GM19397 (cell line): ENCODE measurements around the gene UTP25.
"Not testable (repeated sequence)": the region's sequence is repeated elsewhere in the genome, so short reads cannot be mapped to it uniquely, and the experiment has no call there.

Source experiments
- ATAC-seq: cut with Tn5 transposase; IDR thresholded peaks from one replicate; pipeline ENCODE4 v1.9.1; 2021; ENCODE audit warnings: mild to moderate bottlenecking, moderate library complexity; ENCODE audit not compliant: unreplicated experiment

The UTP25 gene, protein sequence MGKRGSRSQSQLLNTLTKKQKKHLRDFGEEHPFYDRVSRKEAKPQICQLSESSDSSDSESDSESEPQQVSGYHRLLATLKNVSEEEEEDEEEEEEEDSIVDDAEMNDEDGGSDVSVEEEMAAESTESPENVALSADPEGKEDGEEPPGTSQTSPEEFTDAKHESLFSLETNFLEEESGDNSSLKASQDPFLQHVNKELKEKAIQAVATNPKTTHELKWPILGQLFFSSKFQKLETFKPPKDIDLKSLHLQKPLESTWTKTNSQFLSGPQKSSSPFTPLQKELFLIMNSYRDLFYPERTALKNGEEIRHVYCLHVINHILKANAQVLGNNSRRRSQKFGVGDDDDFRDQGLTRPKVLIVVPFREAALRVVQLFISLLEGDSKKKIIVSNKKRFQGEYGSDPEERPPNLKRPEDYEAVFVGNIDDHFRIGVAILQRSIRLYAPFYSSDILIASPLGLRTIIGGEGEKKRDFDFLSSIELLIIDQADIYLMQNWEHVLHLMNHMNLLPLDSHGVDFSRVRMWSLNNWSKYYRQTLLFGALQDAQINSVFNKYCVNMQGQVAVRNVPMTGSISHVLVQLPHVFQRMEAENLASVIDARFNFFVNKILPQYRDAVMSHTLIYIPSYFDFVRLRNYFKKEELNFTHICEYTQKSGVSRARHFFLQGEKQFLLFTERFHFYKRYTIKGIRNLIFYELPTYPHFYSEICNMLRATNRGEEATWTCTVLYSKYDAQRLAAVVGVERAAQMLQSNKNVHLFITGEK

GRCh38 chr1:209827384-209828262 lies at the start of gene UTP25:
Gene UTP25 (plus strand): TSS chr1:209827972. CDS start chr1:209828064, 92 bp downstream.
- peak; percentile 95 for ATAC-seq

DNA sequence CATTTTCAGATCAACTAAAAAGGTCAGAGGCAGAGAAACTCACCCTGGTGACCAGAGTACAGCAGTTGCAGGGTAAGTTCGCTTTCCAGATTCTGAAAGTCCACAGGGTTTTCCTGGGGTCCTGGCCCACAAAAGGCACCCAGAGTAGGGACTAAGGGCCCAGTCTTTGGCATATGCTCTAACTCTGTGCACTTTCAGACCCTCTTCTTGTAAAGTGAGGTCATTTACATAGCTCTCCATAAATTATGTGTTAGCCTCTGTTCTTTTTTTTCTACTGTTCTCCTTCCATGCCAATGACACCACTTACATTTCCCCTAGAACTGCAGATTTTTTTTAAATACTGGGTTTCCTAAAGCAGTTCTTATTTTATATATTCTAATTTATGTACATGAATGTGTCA lies 49.7 kb upstream of the UTP25 start:
- no peak for ATAC-seq

- no peak for ATAC-seq
Measured at GRCh38 chr1:209780268-209780667, 47.5 kb upstream of the UTP25 start.

DNA sequence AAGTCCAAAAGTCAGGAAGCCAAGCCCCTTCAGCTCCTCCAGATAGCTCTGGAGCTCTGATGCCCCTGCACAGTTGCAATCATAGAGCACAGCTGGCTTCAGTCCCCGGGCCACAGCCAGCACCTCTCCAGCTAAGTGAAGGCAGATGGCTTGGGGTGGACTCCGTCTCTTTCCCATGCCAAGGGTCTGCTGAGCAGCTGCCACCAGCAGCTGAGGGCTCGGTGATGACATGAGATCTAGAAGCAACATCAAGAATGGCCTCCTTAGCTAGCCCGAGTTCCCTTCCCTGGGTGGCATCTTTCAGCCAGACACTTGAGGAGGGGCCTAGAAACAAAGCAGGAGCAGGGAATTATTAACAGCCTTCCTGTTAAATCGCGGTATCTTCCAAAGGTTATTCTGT lies 44.4 kb upstream of the UTP25 start:
- ATAC-seq = no peak

- peak; percentile 99 for ATAC-seq
Measured at GRCh38 chr1:209784265-209785169, 43.3 kb upstream of the UTP25 start, which contains the start of gene C1orf74. Gene C1orf74 (minus strand): TSS chr1:209784559. CDS start chr1:209783634, 925 bp downstream.

- ATAC-seq = no peak
Measured at GRCh38 chr1:209785592-209785991, 42.2 kb upstream of the UTP25 start.

DNA sequence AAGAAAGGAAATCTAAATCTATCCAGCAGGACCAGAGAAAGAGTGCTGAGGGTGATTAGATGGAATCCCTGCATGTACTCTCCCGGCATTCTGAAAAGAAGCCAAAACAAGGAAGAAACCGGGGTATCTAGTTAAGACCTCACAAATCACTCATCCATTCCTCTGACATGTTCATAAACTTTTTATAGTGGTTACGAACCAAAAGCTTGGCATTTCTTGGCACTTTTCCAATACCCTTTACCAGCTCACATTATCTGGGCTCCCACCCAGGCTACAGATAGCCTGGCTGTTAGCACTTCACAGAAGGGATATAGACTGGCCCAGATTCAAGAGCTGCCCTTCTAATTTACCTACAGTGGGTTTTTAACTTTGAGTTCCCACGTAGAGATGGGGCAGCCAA lies 41.6 kb upstream of the UTP25 start:
- no peak for ATAC-seq

- ATAC-seq = no peak
Measured at GRCh38 chr1:209787551-209787950, 40.2 kb upstream of the UTP25 start.

GRCh38 chr1:209789245-209789644 lies 38.5 kb upstream of the UTP25 start:
- no peak for ATAC-seq

DNA sequence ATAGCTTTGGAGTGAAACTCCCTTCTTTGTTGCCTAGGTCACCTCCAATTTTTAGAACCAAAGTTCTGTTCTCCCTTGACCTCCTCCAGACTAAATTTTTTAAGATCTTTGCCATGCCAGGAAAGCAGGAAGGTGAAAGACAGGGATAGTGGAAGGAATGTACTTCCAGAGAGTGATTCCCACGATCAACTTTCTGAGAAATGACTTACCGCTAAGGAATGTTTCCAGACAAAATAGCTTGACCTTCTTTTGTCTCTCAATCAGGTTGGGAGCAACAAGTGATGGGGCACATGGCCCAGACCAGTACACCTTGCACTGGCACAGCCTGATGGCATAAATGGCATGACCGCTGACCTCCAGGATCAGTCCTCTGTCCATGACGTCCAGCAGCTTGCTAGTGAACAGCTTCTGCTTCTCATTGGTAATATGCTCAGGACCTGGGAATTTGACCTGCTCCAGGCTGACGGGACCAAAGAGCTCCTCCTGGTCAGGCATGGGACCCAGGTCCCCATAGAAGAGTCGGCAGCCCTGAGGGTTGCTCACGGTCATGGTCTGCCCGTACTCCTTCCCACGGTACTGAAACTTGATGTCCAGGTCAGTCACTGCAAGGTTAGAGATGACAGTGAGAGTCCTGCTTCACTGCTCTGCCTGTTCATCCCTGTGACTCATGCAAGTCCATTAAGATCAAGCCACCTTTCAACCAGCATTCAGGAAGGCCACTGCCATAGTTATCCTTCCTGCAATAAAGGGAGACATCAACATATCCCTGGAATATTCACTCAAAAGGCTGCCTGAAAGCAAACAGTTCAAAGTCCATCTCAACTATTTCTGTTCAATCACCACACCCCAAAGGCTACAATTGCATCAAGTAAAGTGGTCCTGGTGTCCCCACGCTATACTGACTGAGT lies 37.2 kb upstream of the UTP25 start:
- ATAC-seq = no peak

- ATAC-seq = no peak
Measured at GRCh38 chr1:209791920-209792319, 35.9 kb upstream of the UTP25 start.

- ATAC-seq = not testable (repeated sequence)
Measured at GRCh38 chr1:209793711-209794110, 34.1 kb upstream of the UTP25 start.

DNA sequence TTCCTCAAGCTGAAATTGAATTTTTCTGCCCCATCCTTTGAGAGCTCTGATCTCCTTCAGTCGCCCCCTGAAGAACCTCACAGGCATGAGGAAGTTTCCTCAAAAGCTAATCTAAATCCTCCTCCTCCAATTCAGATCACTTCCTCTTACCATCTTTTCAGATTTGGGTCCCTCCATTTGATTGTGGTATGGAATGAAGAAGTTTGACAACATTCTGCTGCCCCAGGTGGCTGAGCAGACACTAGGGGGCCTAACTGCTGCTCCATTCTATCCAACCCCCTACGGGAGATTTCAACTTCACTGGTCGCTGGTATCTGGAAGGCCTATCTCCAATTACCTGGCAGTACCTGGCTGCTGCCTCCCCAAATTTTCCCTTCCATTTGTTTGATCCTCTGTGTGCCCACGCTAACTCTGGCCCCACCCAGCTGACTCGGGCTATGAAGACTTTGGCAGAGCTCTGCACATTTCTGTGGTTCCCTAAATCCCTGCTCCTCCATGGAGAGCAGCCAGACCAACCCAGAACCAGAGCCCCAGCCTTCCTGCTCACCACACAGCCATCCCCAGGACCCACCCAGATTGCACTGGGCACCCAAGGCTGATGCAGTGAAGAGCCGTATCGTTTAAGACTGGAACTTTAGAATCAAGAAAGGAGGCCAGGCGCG lies 29.7 kb upstream of the UTP25 start:
- no peak for ATAC-seq

GRCh38 chr1:209800984-209801834 lies 26.6 kb upstream of the UTP25 start:
- no peak for ATAC-seq

GRCh38 chr1:209802117-209802779 lies 25.5 kb upstream of the UTP25 start:
- no peak for ATAC-seq

- no peak for ATAC-seq
Measured at GRCh38 chr1:209802780-209803152, 25.0 kb upstream of the UTP25 start.

GRCh38 chr1:209803568-209803967 lies 24.2 kb upstream of the UTP25 start:
- no peak for ATAC-seq
